ENCODE measurements around the gene INPP5E. TPM values are rescaled to one million over a fixed set of nuclear protein-coding genes. Genes with fewer than 3 reads are reported as not detected.

INPP5E gene
- total RNA-seq, 1 experiment from 2014 or later: 18.2 TPM

- Histone ChIP-seq H2AFZ (no peak overlapping the region), H4K20me1 (ENCODE audit: insufficient read depth) (peaks cover 25% of the 10 kb centered on the region), H3K9me2 (ENCODE audit: insufficient read depth) (no peaks in the 10 kb centered on the region), H3K4me2 (no peak overlapping the region), H3K4me1 (replicated peaks; ENCODE audit: insufficient read depth) (peaks cover 7% of the 10 kb centered on the region), H3K36me3 (ENCODE audit: low read depth) (no peaks in the 10 kb centered on the region), H3K4me3 (no peak overlapping the region), H3K9me3 (ENCODE audit: insufficient read depth, low read depth) (no peaks in the 10 kb centered on the region), H3F3A (ENCODE audit: insufficient read depth, low read depth) (peaks cover 9% of the 10 kb centered on the region; the same call in 1 of the 2 replicates), H3K27me3 (ENCODE audit: insufficient read depth, low read depth) (no peaks in the 10 kb centered on the region), H3K27ac (no peak overlapping the region), H3K79me2 (ENCODE audit: low read depth) (peaks cover 12% of the 10 kb centered on the region; the same call in 1 of the 2 replicates)
- TF ChIP-seq CTCF (conservative IDR thresholded peaks at IDR 0.05): no peak
- TF ChIP-seq EZH2 (IDR thresholded peaks at IDR 0.05; ENCODE audit: low read depth): no peak
- DNase-seq: no peak
- intact Hi-C loops (cut with micrococcal nuclease; ENCODE audit: unreplicated experiment): no loop called here
- ChIA-PET CTCF (no interaction called here), POLR2A (ENCODE audit: unreplicated experiment) (no interaction called here)
- BruUV-seq (replicated peaks): no TSS peak
Measured at GRCh38 chr9:136433043-136433715, 6.5 kb downstream of the INPP5E start.

- DNase-seq: no peak
- Histone ChIP-seq H3K27me3 (ENCODE audit: insufficient read depth, low read depth) (no peaks in the 10 kb centered on the region), H3K4me1 (replicated peaks; ENCODE audit: insufficient read depth) (peaks cover 1% of the 10 kb centered on the region), H3K27ac (no peak overlapping the region), H3K4me2 (no peak overlapping the region), H3K9me2 (ENCODE audit: insufficient read depth) (no peaks in the 10 kb centered on the region), H3K79me2 (ENCODE audit: low read depth) (peaks cover 6% of the 10 kb centered on the region; the same call in 1 of the 2 replicates), H3K4me3 (no peak overlapping the region), H3K9me3 (ENCODE audit: insufficient read depth, low read depth) (no peaks in the 10 kb centered on the region), H2AFZ (no peak overlapping the region), H3F3A (ENCODE audit: insufficient read depth, low read depth) (peaks cover 15% of the 10 kb centered on the region; the same call in 1 of the 2 replicates), H4K20me1 (ENCODE audit: insufficient read depth) (peaks cover 19% of the 10 kb centered on the region), H3K36me3 (ENCODE audit: low read depth) (no peaks in the 10 kb centered on the region)
- no TSS peak for BruUV-seq (replicated peaks)
- intact Hi-C loops (cut with micrococcal nuclease; ENCODE audit: unreplicated experiment): no loop called here
- TF ChIP-seq CTCF (conservative IDR thresholded peaks at IDR 0.05) (no peak), EZH2 (IDR thresholded peaks at IDR 0.05; ENCODE audit: low read depth) (no peak)
- POLR2A ChIA-PET (ENCODE audit: unreplicated experiment): no interaction called here
- CTCF ChIA-PET: no interaction called here
Measured at GRCh38 chr9:136432591-136432990, 7.1 kb downstream of the INPP5E start.

GRCh38 chr9:136431782-136432350 is 7.8 kb downstream of the INPP5E start:
- Histone ChIP-seq H3K4me3 (no peak overlapping the region), H2AFZ (no peak overlapping the region), H4K20me1 (ENCODE audit: insufficient read depth) (peaks cover 16% of the 10 kb centered on the region; the same call in 1 of the 2 replicates), H3K9me3 (ENCODE audit: insufficient read depth, low read depth) (no peaks in the 10 kb centered on the region), H3F3A (ENCODE audit: insufficient read depth, low read depth) (peaks cover 18% of the 10 kb centered on the region; the same call in 1 of the 2 replicates), H3K27ac (no peak overlapping the region), H3K36me3 (ENCODE audit: low read depth) (no peaks in the 10 kb centered on the region), H3K4me1 (replicated peaks; ENCODE audit: insufficient read depth) (no peaks in the 10 kb centered on the region), H3K4me2 (no peak overlapping the region), H3K9me2 (ENCODE audit: insufficient read depth) (no peaks in the 10 kb centered on the region), H3K79me2 (ENCODE audit: low read depth) (0 out of 2 replicates have a peak, but pooled peaks cover 3% of the 10 kb centered on the region), H3K27me3 (ENCODE audit: insufficient read depth, low read depth) (no peaks in the 10 kb centered on the region)
- ChIA-PET POLR2A (ENCODE audit: unreplicated experiment) (no interaction called here), CTCF (no interaction called here)
- BruUV-seq (replicated peaks): no TSS peak
- intact Hi-C loops (cut with micrococcal nuclease; ENCODE audit: unreplicated experiment): no loop called here
- no peak for DNase-seq
- TF ChIP-seq CTCF (conservative IDR thresholded peaks at IDR 0.05) (no peak), EZH2 (IDR thresholded peaks at IDR 0.05; ENCODE audit: low read depth) (no peak)

All from PC-9 (cell line).